ENCODE measurements around the gene FDX1.

FDX1 gene

DNA sequence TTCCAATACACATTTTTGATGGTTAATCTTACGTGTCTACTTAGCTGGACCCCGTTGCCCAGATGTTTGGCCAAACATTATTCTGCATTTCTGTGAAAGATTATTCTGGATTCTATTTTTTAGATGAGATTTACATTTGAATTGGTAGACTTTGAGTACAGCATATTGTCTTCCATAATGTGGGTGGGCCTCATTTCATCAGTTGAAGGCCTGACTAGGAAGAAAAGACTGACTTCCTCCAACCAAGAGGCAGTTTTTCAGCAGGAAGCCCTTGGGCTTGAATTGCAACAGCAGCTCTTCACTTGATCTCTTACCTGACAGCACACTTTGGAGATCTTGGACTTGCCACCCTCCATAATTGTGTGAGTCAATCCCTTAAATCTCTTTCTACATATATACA lies 58.7 kb downstream of the FDX1 start:
- intact Hi-C loops (cut with DNase I) = no loop called here
- DNase-seq = no peak

- intact Hi-C loops (cut with DNase I) = no loop called here
- peak in 5 of 42 donors; percentile 20 to 56 (median 37) for DNase-seq
Measured at GRCh38 chr11:110490886-110491285, 61.1 kb downstream of the FDX1 start.

- DNase-seq = no peak
- intact Hi-C loops (cut with DNase I) = no loop called here
Measured at GRCh38 chr11:110491577-110492320, 62.0 kb downstream of the FDX1 start.

DNA sequence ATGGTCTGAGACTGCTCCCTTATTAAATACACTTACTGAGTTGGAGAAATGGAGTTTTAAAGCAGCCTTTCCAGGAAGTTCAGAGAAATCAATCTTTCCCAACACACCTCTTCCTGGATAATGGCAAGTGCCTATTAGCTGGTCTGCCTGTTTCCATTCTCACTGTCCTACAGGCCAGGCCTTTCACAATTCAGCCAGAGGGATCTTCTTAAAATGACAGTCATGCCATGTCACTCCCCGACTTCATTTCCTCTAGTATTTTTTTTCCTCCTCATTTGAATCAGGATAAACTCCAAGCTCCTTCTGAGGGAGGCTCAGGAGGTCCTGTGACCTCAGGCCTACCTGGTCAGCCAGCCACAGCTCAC lies 62.6 kb downstream of the FDX1 start:
- intact Hi-C loops (cut with DNase I) = no loop called here
- DNase-seq = no peak

DNA sequence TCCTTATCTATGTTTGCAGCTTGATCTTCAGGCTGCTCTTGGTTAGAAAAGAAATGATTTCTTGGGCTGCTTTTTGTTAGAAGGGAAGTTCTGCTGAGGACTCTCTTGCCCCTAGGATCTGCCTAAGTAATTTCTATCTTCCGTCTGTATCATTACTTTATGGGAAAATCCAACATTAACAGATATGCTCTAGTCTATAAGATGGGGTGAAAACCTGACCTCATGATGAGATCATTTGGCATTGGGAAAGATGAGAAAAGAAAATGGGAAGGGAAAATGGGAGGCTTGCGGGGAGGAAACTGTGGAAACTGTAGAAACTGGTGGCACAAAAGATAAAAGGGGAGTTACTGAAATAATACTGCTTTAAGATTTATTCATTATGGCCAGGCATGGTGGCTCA lies 63.6 kb downstream of the FDX1 start:
- no peak for DNase-seq
- intact Hi-C loops (cut with DNase I) = no loop called here

DNA sequence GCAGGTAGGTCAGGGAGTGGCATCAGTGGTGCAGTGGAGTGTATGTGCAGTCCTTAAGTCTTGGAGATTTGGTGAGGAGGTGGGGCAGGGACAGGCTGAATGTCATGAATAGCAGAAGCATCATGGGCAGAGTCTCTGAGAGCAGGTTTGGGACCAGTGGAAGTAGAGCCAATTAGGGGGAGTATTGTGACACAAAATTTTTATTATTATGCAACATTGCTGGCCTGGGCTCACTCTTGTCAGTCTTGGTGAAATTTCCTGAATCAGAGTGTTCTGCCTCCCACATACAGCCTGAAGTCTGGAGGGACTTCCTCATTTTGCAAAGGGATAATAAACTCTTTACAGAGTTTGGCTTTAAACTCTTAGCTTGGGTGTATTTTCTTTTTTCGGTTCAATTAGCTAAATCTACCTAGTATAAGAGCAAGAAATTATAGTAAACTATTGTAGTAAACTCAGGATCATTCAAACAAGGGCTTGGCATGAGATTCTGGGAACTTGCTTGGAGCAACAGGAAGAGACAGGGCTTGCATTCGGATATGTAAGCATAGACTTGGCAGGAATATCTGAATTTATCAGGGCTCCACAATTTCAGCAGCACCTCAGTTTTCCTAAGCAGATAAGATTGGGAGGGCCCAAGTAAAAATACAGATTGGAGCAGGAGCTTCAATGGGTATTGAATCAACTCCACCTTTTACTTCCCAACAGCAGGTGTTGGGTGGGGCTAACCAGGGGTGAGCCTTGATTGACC lies 67.7 kb downstream of the FDX1 start:
- intact Hi-C loops (cut with DNase I) = no loop called here
- DNase-seq = peak in 2 of 42 donors; percentile 40 to 42

- peak in 3 of 42 donors; percentile 16 to 43 (median 22) for DNase-seq
- intact Hi-C loops (cut with DNase I) = no loop called here
Measured at GRCh38 chr11:110501428-110501827, 71.7 kb downstream of the FDX1 start.

DNA sequence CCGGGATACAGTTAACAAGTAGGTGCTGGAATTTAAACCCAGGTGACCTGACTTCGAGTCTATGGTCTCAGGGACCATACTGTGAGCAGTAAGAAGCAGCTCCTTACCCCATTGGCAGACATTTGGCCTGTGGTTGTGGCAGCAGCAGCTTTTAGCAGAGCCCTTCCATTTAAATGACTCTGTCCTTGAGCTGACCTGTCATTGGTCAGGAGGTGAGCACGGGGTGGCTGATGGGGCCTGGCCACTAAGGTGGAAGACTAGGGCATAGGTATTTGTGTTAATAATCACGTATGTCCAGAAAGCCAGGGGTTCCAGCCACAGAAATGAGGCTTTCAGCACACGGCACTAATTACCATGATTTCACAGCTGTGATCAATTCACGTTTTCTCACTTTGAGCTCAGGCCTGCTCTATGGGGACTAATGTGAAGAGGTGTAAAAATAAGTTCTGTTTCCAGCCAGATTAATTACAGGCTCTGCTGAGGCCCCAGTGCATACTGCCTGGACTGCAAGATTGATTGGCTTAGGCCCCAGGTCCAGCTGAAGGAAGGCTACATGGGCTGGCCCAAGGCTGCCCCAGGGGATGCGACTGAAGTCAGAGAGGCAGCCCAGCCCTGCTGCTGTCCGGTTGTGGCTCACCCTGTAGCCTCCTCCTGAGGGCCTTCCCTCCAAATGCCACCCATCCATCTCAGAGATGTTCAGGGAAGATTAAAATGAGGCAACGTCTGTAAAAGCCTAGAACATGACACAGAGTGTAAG lies 76.0 kb downstream of the FDX1 start:
- no peak for DNase-seq
- intact Hi-C loops (cut with DNase I) = no loop called here

- DNase-seq = no peak
- intact Hi-C loops (cut with DNase I) = no loop called here
Measured at GRCh38 chr11:110507328-110507727, 77.6 kb downstream of the FDX1 start.

DNA sequence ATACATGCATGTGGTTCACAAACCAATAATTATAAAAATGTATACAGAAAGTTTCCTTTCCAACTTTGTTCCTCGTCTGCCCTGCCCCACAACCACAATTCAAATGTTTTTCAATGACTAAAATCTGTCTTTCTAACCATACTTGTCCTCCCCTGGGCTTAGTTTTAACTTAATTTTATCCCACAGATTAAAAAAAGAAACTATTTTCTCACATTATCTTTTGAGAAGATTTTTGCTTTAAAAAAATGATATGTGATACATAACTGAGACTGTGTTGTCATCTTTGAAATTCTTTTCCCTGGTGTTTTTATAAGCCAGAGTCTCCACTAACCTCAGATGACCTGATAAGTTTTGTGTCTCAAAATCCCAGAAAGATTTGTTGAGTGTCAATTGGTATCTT lies 79.0 kb downstream of the FDX1 start:
- intact Hi-C loops (cut with DNase I) = no loop called here
- DNase-seq = no peak

- intact Hi-C loops (cut with DNase I) = no loop called here
- DNase-seq = no peak
Measured at GRCh38 chr11:110509472-110509871, 79.7 kb downstream of the FDX1 start.

DNA sequence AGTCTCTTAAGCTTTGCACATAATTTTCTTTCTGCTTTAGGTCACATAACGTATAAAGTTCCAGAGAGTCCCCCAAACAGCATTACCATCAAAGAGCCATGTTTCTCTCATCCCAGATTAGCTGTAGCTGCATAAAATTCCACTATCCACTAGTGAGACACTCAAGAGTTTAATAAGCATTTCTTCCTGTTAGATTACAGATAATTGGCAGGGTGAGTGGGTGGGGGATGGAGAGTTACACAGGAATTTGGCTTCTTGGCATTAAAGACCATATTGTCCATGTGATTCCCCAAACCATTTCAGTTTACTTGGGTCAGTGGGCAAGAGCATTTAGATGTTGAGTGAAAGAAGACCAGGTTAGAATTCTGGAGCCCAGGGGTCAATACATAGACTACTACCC lies 82.3 kb downstream of the FDX1 start:
- intact Hi-C loops (cut with DNase I) = no loop called here
- DNase-seq = peak in 1 of 42 donors; percentile 3

GRCh38 chr11:110513259-110513801 lies 83.6 kb downstream of the FDX1 start:
- intact Hi-C loops (cut with DNase I) = no loop called here
- DNase-seq = peak in 1 of 42 donors; percentile 21

- DNase-seq = peak in 2 of 42 donors; percentile 18 to 20
- intact Hi-C loops (cut with DNase I) = no loop called here
Measured at GRCh38 chr11:110513846-110514437, 84.2 kb downstream of the FDX1 start.
